ENCODE data around the gene BUB1. TPM values are rescaled to one million over a fixed set of nuclear protein-coding genes. Genes with fewer than 3 reads are reported as not detected.

BUB1 gene
- 4.8 TPM for total RNA-seq
- long read RNA-seq, partial matches to known transcripts = 2 of 5 reads
- long read RNA-seq, other reads (novel, unspliced or antisense) = 0 of 5 reads

DNA sequence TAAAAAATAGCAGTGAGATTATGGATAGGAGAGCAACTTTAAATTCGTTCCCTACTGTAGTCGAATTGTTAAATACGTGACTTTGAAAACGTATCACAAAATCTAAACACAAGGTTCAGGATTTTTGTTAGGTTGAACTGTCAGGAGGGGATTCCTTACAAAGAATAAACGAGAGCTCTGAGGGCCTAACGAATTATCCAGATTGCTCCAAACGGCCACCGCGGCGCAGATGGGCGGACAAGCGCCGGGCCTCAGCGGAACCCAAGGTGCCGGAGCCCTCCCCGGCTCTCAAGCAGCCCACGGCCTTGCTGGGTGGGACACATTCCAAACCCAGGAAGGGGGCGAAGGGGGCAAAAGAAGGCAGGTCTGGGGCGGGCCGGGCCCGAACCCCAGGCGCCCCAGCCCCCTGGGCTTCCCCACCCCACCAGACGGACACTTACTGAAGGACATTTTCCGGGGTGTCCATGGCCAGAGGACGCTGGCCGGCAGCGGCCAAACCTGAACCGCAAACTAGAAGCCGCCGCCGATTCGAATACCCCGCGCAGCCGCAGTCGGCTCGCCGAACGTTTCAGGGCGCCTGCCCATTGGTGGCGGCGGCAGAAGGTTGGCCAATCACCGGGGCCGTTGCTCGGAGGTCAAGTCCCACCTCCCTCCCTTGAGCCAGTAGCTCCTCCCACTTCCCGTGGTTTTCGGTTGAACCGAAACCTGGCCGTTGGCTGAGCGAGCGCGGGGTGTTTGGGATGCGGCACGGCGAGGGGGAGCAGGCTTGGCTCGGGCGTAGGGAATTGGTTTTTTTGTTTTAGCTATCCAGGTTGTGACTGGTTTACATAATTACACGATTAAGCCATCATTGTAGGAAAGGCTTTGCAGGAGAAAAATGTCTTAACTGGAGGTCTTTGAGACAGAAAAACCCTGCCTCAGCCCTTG, at the start of gene BUB1:
Gene BUB1 (minus strand): TSS at position 534 of the 927 bp plus-strand sequence. CDS start 68 bp downstream, at position 466.
- H3K27ac ChIP-seq = peak within 1 kb of the TSS; percentile 91
- ATAC-seq (peak; percentile 98 to 99), DNase-seq (peak; percentile 97)
- intact Hi-C loops (cut with DNase I) = no loop called here
- no peaks in the 10 kb centered on the region for H3K9me3 ChIP-seq
- TF ChIP-seq, protein P1, sequence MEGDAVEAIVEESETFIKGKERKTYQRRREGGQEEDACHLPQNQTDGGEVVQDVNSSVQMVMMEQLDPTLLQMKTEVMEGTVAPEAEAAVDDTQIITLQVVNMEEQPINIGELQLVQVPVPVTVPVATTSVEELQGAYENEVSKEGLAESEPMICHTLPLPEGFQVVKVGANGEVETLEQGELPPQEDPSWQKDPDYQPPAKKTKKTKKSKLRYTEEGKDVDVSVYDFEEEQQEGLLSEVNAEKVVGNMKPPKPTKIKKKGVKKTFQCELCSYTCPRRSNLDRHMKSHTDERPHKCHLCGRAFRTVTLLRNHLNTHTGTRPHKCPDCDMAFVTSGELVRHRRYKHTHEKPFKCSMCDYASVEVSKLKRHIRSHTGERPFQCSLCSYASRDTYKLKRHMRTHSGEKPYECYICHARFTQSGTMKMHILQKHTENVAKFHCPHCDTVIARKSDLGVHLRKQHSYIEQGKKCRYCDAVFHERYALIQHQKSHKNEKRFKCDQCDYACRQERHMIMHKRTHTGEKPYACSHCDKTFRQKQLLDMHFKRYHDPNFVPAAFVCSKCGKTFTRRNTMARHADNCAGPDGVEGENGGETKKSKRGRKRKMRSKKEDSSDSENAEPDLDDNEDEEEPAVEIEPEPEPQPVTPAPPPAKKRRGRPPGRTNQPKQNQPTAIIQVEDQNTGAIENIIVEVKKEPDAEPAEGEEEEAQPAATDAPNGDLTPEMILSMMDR (IDR thresholded peaks at IDR 0.05) = no peak
- H3K36me3 ChIP-seq = no peaks in the 10 kb centered on the region
- no peaks in the 10 kb centered on the region for H3K27me3 ChIP-seq (ENCODE audit: low read depth)
- H3K4me1 ChIP-seq = peaks cover 25% of the 10 kb centered on the region
- H3K4me3 ChIP-seq = peak within 1 kb of the TSS; percentile 83

DNA sequence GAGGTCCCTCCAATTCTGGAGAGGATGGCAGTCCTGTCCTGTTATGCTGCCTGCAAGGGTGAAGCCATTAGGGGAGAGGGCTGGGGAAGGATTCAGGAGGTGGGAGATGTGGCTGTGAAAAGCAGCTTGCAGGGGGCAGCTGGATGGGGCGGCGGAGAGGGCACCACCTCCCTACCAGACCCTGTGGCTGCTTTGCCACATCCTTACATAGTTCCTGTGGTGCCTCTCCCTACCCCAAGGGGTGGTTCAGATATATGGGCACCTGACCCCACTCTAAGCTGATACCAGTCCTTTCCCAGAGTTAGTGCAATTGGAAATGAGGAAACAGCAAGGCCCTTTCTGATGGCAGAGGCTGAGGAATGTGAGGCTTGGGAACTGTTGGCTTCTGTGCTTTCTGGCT, 48.4 kb upstream of the BUB1 start:
- Histone ChIP-seq H3K4me1 (no peaks in the 10 kb centered on the region), H3K4me3 (no peak overlapping the region), H3K27me3 (ENCODE audit: low read depth) (no peaks in the 10 kb centered on the region), H3K36me3 (no peaks in the 10 kb centered on the region), H3K9me3 (no peaks in the 10 kb centered on the region), H3K27ac (no peak overlapping the region)
- intact Hi-C loops (cut with DNase I) = no loop called here
- TF ChIP-seq, protein P1 (IDR thresholded peaks at IDR 0.05) = no peak
- ATAC-seq (no peak), DNase-seq (no peak)

DNA sequence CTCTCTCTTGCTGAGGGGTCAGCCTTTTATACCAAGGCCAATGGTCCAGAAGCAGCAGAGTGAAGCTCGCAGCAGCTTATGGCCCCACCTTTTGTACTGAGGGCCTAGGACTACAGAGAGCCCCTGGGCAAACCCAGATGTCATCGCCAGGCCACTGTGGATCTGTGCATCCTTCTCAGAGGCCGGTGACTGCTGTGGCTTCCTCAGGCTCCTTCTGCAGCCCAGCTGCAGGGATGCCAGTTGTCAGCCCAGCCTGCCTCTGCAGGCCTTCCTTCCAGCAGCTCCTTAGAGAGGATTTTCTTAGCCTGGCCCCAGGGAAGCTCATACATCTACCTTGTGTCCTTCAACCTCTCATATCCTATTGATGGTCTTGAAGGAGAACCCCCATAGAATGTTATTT, 48.0 kb upstream of the BUB1 start:
- no peak for ATAC-seq
- Histone ChIP-seq H3K4me3 (no peak overlapping the region), H3K27ac (no peak overlapping the region), H3K9me3 (no peaks in the 10 kb centered on the region), H3K4me1 (no peaks in the 10 kb centered on the region), H3K36me3 (no peaks in the 10 kb centered on the region), H3K27me3 (ENCODE audit: low read depth) (no peaks in the 10 kb centered on the region)
- TF ChIP-seq, protein P1 (IDR thresholded peaks at IDR 0.05) = no peak
- intact Hi-C loops (cut with DNase I) = no loop called here
- DNase-seq = no peak

DNA sequence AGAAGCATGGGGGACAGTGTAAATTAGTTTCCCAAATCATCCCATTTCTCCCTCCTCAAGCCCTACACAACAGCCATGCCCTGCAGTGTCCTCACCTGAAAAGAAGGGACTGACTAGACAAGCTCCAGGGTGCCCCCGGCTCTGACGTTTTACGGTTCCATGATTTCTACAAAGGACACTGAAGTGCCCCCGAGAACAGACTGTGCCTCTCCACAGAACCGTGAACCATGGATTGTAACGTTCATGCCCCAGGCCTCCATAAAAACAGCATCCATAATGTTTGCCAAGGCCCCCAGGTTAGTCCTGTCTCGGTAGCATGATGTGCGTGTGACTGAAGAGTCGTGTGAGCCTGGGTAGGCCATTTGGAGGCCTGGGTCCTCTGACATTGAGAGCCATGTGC, 47.5 kb upstream of the BUB1 start:
- intact Hi-C loops (cut with DNase I) = no loop called here
- ATAC-seq = no peak

DNA sequence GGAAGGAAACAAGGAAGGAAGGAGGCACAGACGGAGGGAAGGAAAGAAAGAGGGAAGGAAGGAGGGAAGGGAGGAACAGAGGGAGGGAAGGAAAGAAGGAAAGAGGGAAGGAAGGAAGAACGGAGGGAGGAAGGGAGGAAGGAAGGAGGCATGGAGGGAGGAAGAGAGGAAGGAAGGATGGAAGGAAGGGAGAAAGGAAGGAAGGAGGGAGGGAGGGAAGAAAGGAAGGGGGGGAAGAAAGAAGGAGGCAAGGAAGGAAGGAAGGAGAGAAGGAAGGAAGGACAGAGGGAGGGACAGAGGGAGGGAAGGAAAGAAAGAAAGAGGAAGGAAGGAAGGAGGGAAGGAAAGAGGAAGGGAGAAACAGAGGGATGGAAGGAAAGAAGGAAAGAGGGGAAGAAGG, 47.0 kb upstream of the BUB1 start:
- Histone ChIP-seq H3K36me3 (no peaks in the 10 kb centered on the region), H3K4me3 (no peak overlapping the region), H3K9me3 (no peaks in the 10 kb centered on the region), H3K4me1 (no peaks in the 10 kb centered on the region), H3K27ac (no peak overlapping the region), H3K27me3 (ENCODE audit: low read depth) (no peaks in the 10 kb centered on the region)
- TF ChIP-seq, protein P1 (IDR thresholded peaks at IDR 0.05) = no peak
- ATAC-seq = no peak
- no peak for DNase-seq
- intact Hi-C loops (cut with DNase I) = no loop called here

More for the DNA sequence above, 47.5 kb upstream of the BUB1 start:
- H3K27me3 ChIP-seq (ENCODE audit: low read depth) = no peaks in the 10 kb centered on the region
- no peaks in the 10 kb centered on the region for H3K9me3 ChIP-seq
- no peaks in the 10 kb centered on the region for H3K4me1 ChIP-seq
- no peak for DNase-seq
- H3K4me3 ChIP-seq = no peak overlapping the region
- H3K27ac ChIP-seq = no peak overlapping the region
- TF ChIP-seq, protein P1 (IDR thresholded peaks at IDR 0.05) = no peak
- H3K36me3 ChIP-seq = no peaks in the 10 kb centered on the region
